ENCODE data around the gene TIMM29. TPM values are rescaled to one million over a fixed set of nuclear protein-coding genes. Genes with fewer than 3 reads are reported as not detected.
A peak's percentile ranks its signal among the peaks of the same experiment; 100 is the strongest.

The TIMM29 gene
- total and polyA plus RNA-seq, 2 of the 13 experiments (the other 11 are each of a cell fraction or from before 2014, with no cell fraction given): 7.1 to 33.8 TPM

- peak; percentile 44; the same call in 1 of the 2 replicates for TF ChIP-seq ZBTB43 (CRISPR knock-in tag; conservative IDR thresholded peaks at IDR 0.05)
- peak; percentile 50; the same call in 1 of the 2 replicates for TF ChIP-seq HDAC2 (CRISPR knock-in tag; IDR thresholded peaks at IDR 0.05)
- peak; percentile 62; the same call in 1 of the 2 replicates for TF ChIP-seq ZBTB42 (CRISPR knock-in tag; IDR thresholded peaks at IDR 0.05)
- peak; percentile 37 for TF ChIP-seq ARID5B (CRISPR knock-in tag; IDR thresholded peaks at IDR 0.05)
- TF ChIP-seq ZNF792 (CRISPR knock-in tag; IDR thresholded peaks at IDR 0.05): peak; percentile 86; the same call in 1 of the 2 replicates
- TF ChIP-seq SP1 (IDR thresholded peaks at IDR 0.05): no peak
- peak; percentile 57; the same call in 1 of the 2 replicates for TF ChIP-seq SP1 (CRISPR knock-in tag; IDR thresholded peaks at IDR 0.05)
- TF ChIP-seq ZBTB2 (CRISPR knock-in tag; IDR thresholded peaks at IDR 0.05; ENCODE audit: low read depth): peak; percentile 17
- 0 out of 2 replicates have a peak, but pooled peaks have one; percentile 43 for TF ChIP-seq STAT5B (CRISPR knock-in tag; IDR thresholded peaks at IDR 0.05)
- 0 out of 2 replicates have a peak, but pooled peaks have one; percentile 30 for TF ChIP-seq ZNF589 (CRISPR knock-in tag; conservative IDR thresholded peaks at IDR 0.05)
- no peak for TF ChIP-seq PHF5A (CRISPR knock-in tag; IDR thresholded peaks at IDR 0.05; ENCODE audit: low read depth, unreplicated experiment)
- TF ChIP-seq ZFP37 (CRISPR knock-in tag; IDR thresholded peaks at IDR 0.05; ENCODE audit: borderline replicate concordance): peak; percentile 37; the same call in 1 of the 2 replicates
- peak; percentile 67 for TF ChIP-seq GABPA (IDR thresholded peaks at IDR 0.05; ENCODE audit: low read depth, low read length)
- no peak for TF ChIP-seq GABPA (CRISPR knock-in tag; IDR thresholded peaks at IDR 0.05; ENCODE audit: low read depth)
- peak; percentile 86 for TF ChIP-seq NFKB2 (CRISPR knock-in tag; IDR thresholded peaks at IDR 0.05; ENCODE audit: borderline replicate concordance)
- TF ChIP-seq ZNF350 (CRISPR knock-in tag; IDR thresholded peaks at IDR 0.05; ENCODE audit: borderline replicate concordance, low read depth): peak; percentile 80
- TF ChIP-seq MTERF4 (CRISPR knock-in tag; IDR thresholded peaks at IDR 0.05): peak; percentile 96
- 0 out of 2 replicates have a peak, but pooled peaks have one; percentile 38 for TF ChIP-seq ATAD3A (CRISPR knock-in tag; IDR thresholded peaks at IDR 0.05)
- TF ChIP-seq HNRNPLL (IDR thresholded peaks at IDR 0.05; ENCODE audit: low read depth, low read length, poor library complexity, severe bottlenecking): peak; percentile 74
- TF ChIP-seq ZSCAN12 (CRISPR knock-in tag; IDR thresholded peaks at IDR 0.05): 0 out of 2 replicates have a peak, but pooled peaks have one; percentile 19
- TF ChIP-seq PLRG1 (conservative IDR thresholded peaks at IDR 0.05): no peak
- TF ChIP-seq CREB1 (IDR thresholded peaks at IDR 0.05): peak; percentile 9; the same call in 1 of the 2 replicates
- TF ChIP-seq CREB1 (CRISPR knock-in tag; IDR thresholded peaks at IDR 0.05): no peak
- TF ChIP-seq FOXJ3 (CRISPR knock-in tag; IDR thresholded peaks at IDR 0.05; ENCODE audit: borderline replicate concordance): no peak
Measured at GRCh38 chr19:10960314-10961072, 31.9 kb downstream of the TIMM29 start, which contains the start of gene SMARCA4 (continued).

Measured in HepG2 (cell line).